Hindlimb muscle (tissue), 1 donor: ENCODE results near the gene TUBG2. TPM values are rescaled to one million over a fixed set of nuclear protein-coding genes. Genes with fewer than 3 reads are reported as not detected.
A peak's percentile ranks its signal among the peaks of the same experiment; 100 is the strongest.
"Not testable (repeated sequence)": the region's sequence is repeated elsewhere in the genome, so short reads cannot be mapped to it uniquely, and the experiment has no call there.

Source experiments
- DNase-seq: peaks from one replicate; pipeline ENCODE4 v3.0.0-alpha.2; 2013
- polyA plus RNA-seq: library from polyadenylated mRNA; unstranded; fragments of 120-200 nt; gene quantifications from one replicate; pipeline ENCODE4 v1.2.1, GENCODE V29; 2013; ENCODE audit not compliant: insufficient read length

TUBG2 gene
- polyA plus RNA-seq: 14.7 TPM

GRCh38 chr17:42659079-42659931 is at the start of gene TUBG2:
Gene TUBG2 (plus strand): TSS chr17:42659284. CDS start chr17:42659504, 220 bp downstream.
- peak; percentile 90 for DNase-seq

- DNase-seq: not testable (repeated sequence)
Observed at GRCh38 chr17:42609814-42610801, 49.0 kb upstream of the TUBG2 start.

- no peak for DNase-seq
Observed at GRCh38 chr17:42612013-42612412, 47.1 kb upstream of the TUBG2 start.

- no peak for DNase-seq
Observed at GRCh38 chr17:42613699-42614295, 45.3 kb upstream of the TUBG2 start.

- DNase-seq: no peak
Observed at GRCh38 chr17:42617956-42618431, 41.1 kb upstream of the TUBG2 start.

- DNase-seq: peak; percentile 46
Observed at GRCh38 chr17:42618442-42619150, 40.5 kb upstream of the TUBG2 start.

- not testable (repeated sequence) for DNase-seq
Observed at GRCh38 chr17:42621987-42622386, 37.1 kb upstream of the TUBG2 start.

- DNase-seq: no peak
Observed at GRCh38 chr17:42623271-42623670, 35.8 kb upstream of the TUBG2 start.

GRCh38 chr17:42623732-42624596 is 35.1 kb upstream of the TUBG2 start:
- DNase-seq: no peak

GRCh38 chr17:42627032-42627764 is 31.9 kb upstream of the TUBG2 start:
- DNase-seq: not testable (repeated sequence)

GRCh38 chr17:42629411-42630009 is 29.6 kb upstream of the TUBG2 start:
- DNase-seq: no peak

- DNase-seq: no peak
Observed at GRCh38 chr17:42632949-42633444, 26.1 kb upstream of the TUBG2 start.

- no peak for DNase-seq
Observed at GRCh38 chr17:42639525-42640113, 19.5 kb upstream of the TUBG2 start.

GRCh38 chr17:42640121-42640520 is 19.0 kb upstream of the TUBG2 start:
- DNase-seq: no peak

- no peak for DNase-seq
Observed at GRCh38 chr17:42642336-42642735, 16.7 kb upstream of the TUBG2 start.

GRCh38 chr17:42647778-42648177 is 11.3 kb upstream of the TUBG2 start:
- DNase-seq: no peak

- no peak for DNase-seq
Observed at GRCh38 chr17:42651392-42651791, 7.7 kb upstream of the TUBG2 start.

- peak; percentile 85 for DNase-seq
Observed at GRCh38 chr17:42653179-42654124, 5.6 kb upstream of the TUBG2 start.
